GM23338 (cell line): ENCODE data around the gene APOL6. TPM values are rescaled to one million over a fixed set of nuclear protein-coding genes. Genes with fewer than 3 reads are reported as not detected.

Experiments
- ATAC-seq: fragments of 200-7000 bp; cut with Tn5 transposase; 3 replicates; pipeline ENCODE4 v1.9.1; 2020
- DNase-seq: peaks from one replicate; pipeline ENCODE4 v3.0.0-alpha.2; 2015; ENCODE audit warnings: low spot score
- H2AFZ ChIP-seq: fragments of 200-600 bp; sonication (generic); 2 replicates; pipeline ENCODE4 v1.8.0; 2016; ENCODE audit warnings: antibody characterized with exemption, mild to moderate bottlenecking, moderate library complexity
- H3F3A ChIP-seq: fragments of 200-600 bp; sonication (generic); replicated peaks from 2 replicates; pipeline ENCODE4 v1.8.0; 2017; ENCODE audit warnings: antibody characterized with exemption, mixed run types, low read depth
- H3K27ac ChIP-seq: fragments of 200-600 bp; sonication (generic); 2 replicates; pipeline ENCODE4 v1.6.1; 2016; ENCODE audit warnings: low read depth
- H3K27me3 ChIP-seq: fragments of 200-600 bp; sonication (generic); 2 replicates; pipeline ENCODE4 v1.8.0; 2016; ENCODE audit warnings: mild to moderate bottlenecking, mixed run types, moderate library complexity; ENCODE audit not compliant: insufficient read depth
- H3K36me3 ChIP-seq: fragments of 200-600 bp; sonication (generic); 2 replicates; pipeline ENCODE4 v1.8.0; 2016; ENCODE audit warnings: mild to moderate bottlenecking; ENCODE audit not compliant: insufficient read depth
- H3K4me1 ChIP-seq: fragments of 200-600 bp; sonication (generic); 2 replicates; pipeline ENCODE4 v1.8.0; 2016; ENCODE audit warnings: mild to moderate bottlenecking, moderate library complexity; ENCODE audit not compliant: insufficient read depth
- H3K4me2 ChIP-seq: fragments of 200-600 bp; sonication (generic); 2 replicates; pipeline ENCODE4 v1.7.1; 2017; ENCODE audit warnings: mixed run types
- H3K4me3 ChIP-seq: fragments of 200-600 bp; sonication (generic); 2 replicates; pipeline ENCODE4 v1.6.1; 2016; ENCODE audit warnings: mixed run types
- H3K79me2 ChIP-seq: fragments of 200-600 bp; sonication (generic); replicated peaks from 2 replicates; pipeline ENCODE4 v1.8.0; 2017; ENCODE audit warnings: mild to moderate bottlenecking; ENCODE audit not compliant: insufficient read depth
- H3K9me2 ChIP-seq: fragments of 200-600 bp; sonication (generic); 2 replicates; pipeline ENCODE4 v1.8.0; 2017; ENCODE audit not compliant: insufficient read depth
- H4K20me1 ChIP-seq: fragments of 200-600 bp; sonication (generic); replicated peaks from 2 replicates; pipeline ENCODE4 v1.8.0; 2017; ENCODE audit warnings: mild to moderate bottlenecking; ENCODE audit not compliant: insufficient read depth
- H3K27ac Mint-ChIP-seq: 2 replicates; pipeline ENCODE4 v1.8.0; 2020; ENCODE audit warnings: inconsistent platforms, mild to moderate bottlenecking, moderate library complexity, mixed read lengths
- H3K27me3 Mint-ChIP-seq: 3 replicates; pipeline ENCODE4 v1.8.0; 2022; ENCODE audit warnings: low read depth, mild to moderate bottlenecking, moderate library complexity, mixed read lengths, inconsistent platforms; ENCODE audit not compliant: insufficient read depth, poor library complexity
- H3K36me3 Mint-ChIP-seq: 3 replicates; pipeline ENCODE4 v1.8.0; 2021; ENCODE audit warnings: low read depth, mild to moderate bottlenecking, inconsistent platforms, moderate library complexity, mixed read lengths
- H3K4me1 Mint-ChIP-seq: 3 replicates; pipeline ENCODE4 v1.8.0; 2020; ENCODE audit warnings: mild to moderate bottlenecking, inconsistent platforms, mixed read lengths
- H3K4me3 Mint-ChIP-seq: 3 replicates; pipeline ENCODE4 v1.8.0; 2021; ENCODE audit warnings: moderate library complexity, mild to moderate bottlenecking, inconsistent platforms, mixed read lengths
- H3K9me3 Mint-ChIP-seq: 3 replicates; pipeline ENCODE4 v1.8.0; 2020; ENCODE audit warnings: moderate library complexity, mild to moderate bottlenecking, inconsistent platforms, mixed read lengths
- CREB1 ChIP-seq: fragments of 250-450 bp; sonication (Bioruptor Pico); IDR thresholded peaks from 2 replicates; pipeline ENCODE4 v1.5.0; 2020; ENCODE audit warnings: low read depth, mild to moderate bottlenecking, moderate library complexity
- EZH2 ChIP-seq: fragments of 200-600 bp; sonication (generic); IDR thresholded peaks from one replicate; pipeline ENCODE4 v1.8.0; 2017; ENCODE audit warnings: antibody characterized with exemption, mild to moderate bottlenecking, low read depth; ENCODE audit not compliant: unreplicated experiment
- EZH2phosphoT487 ChIP-seq: fragments of 200-600 bp; sonication (generic); IDR thresholded peaks from one replicate; pipeline ENCODE4 v1.8.1; 2018; ENCODE audit warnings: antibody characterized with exemption; ENCODE audit not compliant: unreplicated experiment
- NANOG ChIP-seq: IDR thresholded peaks from 2 replicates; pipeline ENCODE4 v1.6.1; 2016; ENCODE audit warnings: antibody characterized with exemption, borderline replicate concordance
- POLR2AphosphoS5 ChIP-seq: IDR thresholded peaks from 2 replicates; pipeline ENCODE4 v1.6.1; 2016; ENCODE audit warnings: antibody characterized with exemption, low read depth
- STAT1 ChIP-seq: IDR thresholded peaks from one replicate; pipeline ENCODE4 v1.6.1; 2016; ENCODE audit warnings: antibody characterized with exemption; ENCODE audit not compliant: unreplicated experiment
- ZNF114 ChIP-seq: fragments of 250-450 bp; sonication (Bioruptor Pico); IDR thresholded peaks from 2 replicates; pipeline ENCODE4 v1.5.0; 2020; ENCODE audit warnings: mild to moderate bottlenecking, moderate library complexity
- ZNF331 ChIP-seq: fragments of 250-450 bp; sonication (Bioruptor Pico); IDR thresholded peaks from 2 replicates; pipeline ENCODE4 v1.5.0; 2020; ENCODE audit warnings: low read depth, mild to moderate bottlenecking, moderate library complexity
- polyA plus RNA-seq: library from polyadenylated mRNA; unstranded; fragments of >200 nt; fragmentation: Nextera tagmentation; extraction: Ambion mirVana; gene quantifications from 2 replicates; pipeline ENCODE4 v1.2.1, GENCODE V29; 2016
- total RNA-seq: library from RNA; depleted of rRNA; stranded (reverse); fragments of >200 nt; shearing (Covaris generic); gene quantifications from 2 replicates; pipeline ENCODE4 v1.2.3, GENCODE V29; 2014
- TF ChIP-seq, protein P1 (sequence below): IDR thresholded peaks from 2 replicates; pipeline ENCODE4 v1.6.1; 2016; ENCODE audit warnings: antibody characterized with exemption
- TF ChIP-seq, protein P2 (sequence below): fragments of 250-450 bp; sonication (Bioruptor Pico); IDR thresholded peaks from 2 replicates; pipeline ENCODE4 v1.5.0; 2020; ENCODE audit warnings: mild to moderate bottlenecking, moderate library complexity
- TF ChIP-seq, protein P3 (sequence below), 2 experiments: fragments of 200-600 bp in 1 of 2; sonication (generic) in 1 of 2; conservative IDR thresholded peaks; 2 replicates each; pipeline versions ENCODE4 v1.5.1 to v1.6.1; 2016 to 2017; ENCODE audit warnings: antibody characterized with exemption in 2 of 2, low read depth in 2 of 2, mild to moderate bottlenecking in 2 of 2, moderate library complexity in 1 of 2

APOL6 gene
- total and polyA plus RNA-seq, 2 experiments from 2014 or later = 0.10 to 0.14 TPM

DNA sequence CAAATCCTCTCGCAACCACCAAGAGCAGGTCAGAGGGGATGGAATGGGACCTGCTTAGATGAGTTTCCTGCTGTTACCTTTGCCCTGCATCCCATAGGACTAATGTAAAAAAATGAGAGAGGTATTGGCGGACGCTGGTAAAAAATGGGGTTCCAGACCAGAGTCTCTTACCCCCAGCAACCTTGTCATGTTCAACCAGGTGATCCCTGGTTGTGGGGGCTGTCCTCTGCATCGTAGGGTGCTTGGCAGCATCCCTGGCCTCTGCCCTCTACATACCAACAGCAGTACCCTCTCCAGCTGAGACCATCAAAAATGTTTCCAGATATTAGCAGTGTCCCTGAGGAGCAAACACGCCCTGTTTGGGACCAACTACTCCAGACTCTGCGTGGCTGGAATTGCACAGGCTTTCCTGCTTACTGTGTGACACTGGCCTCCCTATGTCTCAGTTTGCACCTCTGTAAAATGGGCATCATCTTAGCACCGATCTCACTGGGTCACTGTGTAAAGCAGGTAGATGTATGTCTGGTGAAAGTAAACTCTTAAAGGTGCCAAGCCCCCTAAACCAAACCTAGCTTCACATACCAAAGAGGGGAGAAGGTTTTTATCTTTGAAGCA is 1.5 kb downstream of the APOL6 start (continued):
- TF ChIP-seq, protein P1, sequence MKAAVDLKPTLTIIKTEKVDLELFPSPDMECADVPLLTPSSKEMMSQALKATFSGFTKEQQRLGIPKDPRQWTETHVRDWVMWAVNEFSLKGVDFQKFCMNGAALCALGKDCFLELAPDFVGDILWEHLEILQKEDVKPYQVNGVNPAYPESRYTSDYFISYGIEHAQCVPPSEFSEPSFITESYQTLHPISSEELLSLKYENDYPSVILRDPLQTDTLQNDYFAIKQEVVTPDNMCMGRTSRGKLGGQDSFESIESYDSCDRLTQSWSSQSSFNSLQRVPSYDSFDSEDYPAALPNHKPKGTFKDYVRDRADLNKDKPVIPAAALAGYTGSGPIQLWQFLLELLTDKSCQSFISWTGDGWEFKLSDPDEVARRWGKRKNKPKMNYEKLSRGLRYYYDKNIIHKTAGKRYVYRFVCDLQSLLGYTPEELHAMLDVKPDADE = no peak
- TF ChIP-seq EZH2phosphoT487 (no peak), ZNF114 (CRISPR knock-in tag) (no peak)
- TF ChIP-seq, protein P2, sequence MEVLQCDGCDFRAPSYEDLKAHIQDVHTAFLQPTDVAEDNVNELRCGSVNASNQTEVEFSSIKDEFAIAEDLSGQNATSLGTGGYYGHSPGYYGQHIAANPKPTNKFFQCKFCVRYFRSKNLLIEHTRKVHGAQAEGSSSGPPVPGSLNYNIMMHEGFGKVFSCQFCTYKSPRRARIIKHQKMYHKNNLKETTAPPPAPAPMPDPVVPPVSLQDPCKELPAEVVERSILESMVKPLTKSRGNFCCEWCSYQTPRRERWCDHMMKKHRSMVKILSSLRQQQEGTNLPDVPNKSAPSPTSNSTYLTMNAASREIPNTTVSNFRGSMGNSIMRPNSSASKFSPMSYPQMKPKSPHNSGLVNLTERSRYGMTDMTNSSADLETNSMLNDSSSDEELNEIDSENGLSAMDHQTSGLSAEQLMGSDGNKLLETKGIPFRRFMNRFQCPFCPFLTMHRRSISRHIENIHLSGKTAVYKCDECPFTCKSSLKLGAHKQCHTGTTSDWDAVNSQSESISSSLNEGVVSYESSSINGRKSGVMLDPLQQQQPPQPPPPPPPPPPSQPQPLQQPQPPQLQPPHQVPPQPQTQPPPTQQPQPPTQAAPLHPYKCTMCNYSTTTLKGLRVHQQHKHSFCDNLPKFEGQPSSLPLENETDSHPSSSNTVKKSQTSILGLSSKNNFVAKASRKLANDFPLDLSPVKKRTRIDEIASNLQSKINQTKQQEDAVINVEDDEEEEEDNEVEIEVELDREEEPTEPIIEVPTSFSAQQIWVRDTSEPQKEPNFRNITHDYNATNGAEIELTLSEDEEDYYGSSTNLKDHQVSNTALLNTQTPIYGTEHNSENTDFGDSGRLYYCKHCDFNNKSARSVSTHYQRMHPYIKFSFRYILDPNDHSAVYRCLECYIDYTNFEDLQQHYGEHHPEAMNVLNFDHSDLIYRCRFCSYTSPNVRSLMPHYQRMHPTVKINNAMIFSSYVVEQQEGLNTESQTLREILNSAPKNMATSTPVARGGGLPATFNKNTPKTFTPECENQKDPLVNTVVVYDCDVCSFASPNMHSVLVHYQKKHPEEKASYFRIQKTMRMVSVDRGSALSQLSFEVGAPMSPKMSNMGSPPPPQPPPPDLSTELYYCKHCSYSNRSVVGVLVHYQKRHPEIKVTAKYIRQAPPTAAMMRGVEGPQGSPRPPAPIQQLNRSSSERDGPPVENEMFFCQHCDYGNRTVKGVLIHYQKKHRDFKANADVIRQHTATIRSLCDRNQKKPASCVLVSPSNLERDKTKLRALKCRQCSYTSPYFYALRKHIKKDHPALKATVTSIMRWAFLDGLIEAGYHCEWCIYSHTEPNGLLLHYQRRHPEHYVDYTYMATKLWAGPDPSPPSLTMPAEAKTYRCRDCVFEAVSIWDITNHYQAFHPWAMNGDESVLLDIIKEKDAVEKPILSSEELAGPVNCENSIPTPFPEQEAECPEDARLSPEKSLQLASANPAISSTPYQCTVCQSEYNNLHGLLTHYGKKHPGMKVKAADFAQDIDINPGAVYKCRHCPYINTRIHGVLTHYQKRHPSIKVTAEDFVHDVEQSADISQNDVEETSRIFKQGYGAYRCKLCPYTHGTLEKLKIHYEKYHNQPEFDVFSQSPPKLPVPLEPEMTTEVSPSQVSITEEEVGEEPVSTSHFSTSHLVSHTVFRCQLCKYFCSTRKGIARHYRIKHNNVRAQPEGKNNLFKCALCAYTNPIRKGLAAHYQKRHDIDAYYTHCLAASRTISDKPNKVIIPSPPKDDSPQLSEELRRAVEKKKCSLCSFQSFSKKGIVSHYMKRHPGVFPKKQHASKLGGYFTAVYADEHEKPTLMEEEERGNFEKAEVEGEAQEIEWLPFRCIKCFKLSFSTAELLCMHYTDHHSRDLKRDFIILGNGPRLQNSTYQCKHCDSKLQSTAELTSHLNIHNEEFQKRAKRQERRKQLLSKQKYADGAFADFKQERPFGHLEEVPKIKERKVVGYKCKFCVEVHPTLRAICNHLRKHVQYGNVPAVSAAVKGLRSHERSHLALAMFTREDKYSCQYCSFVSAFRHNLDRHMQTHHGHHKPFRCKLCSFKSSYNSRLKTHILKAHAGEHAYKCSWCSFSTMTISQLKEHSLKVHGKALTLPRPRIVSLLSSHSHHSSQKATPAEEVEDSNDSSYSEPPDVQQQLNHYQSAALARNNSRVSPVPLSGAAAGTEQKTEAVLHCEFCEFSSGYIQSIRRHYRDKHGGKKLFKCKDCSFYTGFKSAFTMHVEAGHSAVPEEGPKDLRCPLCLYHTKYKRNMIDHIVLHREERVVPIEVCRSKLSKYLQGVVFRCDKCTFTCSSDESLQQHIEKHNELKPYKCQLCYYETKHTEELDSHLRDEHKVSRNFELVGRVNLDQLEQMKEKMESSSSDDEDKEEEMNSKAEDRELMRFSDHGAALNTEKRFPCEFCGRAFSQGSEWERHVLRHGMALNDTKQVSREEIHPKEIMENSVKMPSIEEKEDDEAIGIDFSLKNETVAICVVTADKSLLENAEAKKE (CRISPR knock-in tag) = no peak

DNA sequence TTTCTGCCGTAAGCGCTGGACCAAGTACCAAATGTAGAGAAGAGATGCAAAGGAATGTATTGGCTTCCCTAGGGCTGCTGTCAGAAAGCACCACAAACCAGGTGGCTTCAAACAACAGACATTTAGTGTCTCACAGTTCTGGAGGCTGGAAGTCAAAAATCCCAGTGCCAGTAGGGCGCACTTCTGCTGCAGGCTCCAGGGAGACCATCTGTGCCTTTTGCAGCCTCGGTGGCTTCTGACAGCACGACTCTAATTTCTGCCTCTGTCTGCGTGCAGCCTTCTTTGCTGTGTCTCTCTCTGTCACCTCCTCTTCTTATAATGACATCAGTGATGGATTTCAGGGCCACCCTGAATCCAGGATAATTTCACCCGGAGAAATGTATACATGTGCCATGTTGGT is 2.8 kb downstream of the APOL6 start:
- Histone ChIP-seq H3K79me2 (no peaks in the 10 kb centered on the region), H3K4me2 (no peak overlapping the region), H3K27ac (no peak overlapping the region), H3K4me1 (peaks cover 10% of the 10 kb centered on the region), H3K9me2 (no peaks in the 10 kb centered on the region), H4K20me1 (no peaks in the 10 kb centered on the region), H3F3A (no peaks in the 10 kb centered on the region), H3K36me3 (no peaks in the 10 kb centered on the region), H3K4me3 (no peak overlapping the region), H2AFZ (no peak overlapping the region), H3K27me3 (no peaks in the 10 kb centered on the region)
- Mint-ChIP-seq H3K9me3 (peaks cover 12% of the 10 kb centered on the region), H3K27me3 (no peaks in the 10 kb centered on the region), H3K36me3 (peaks cover 6% of the 10 kb centered on the region), H3K4me3 (no peak overlapping the region), H3K27ac (no peak overlapping the region), H3K4me1 (peaks cover 13% of the 10 kb centered on the region)
- DNase-seq = no peak
- ATAC-seq = no peak
- no peak for TF ChIP-seq POLR2AphosphoS5
- no peak for TF ChIP-seq ZNF331
- no peak for TF ChIP-seq EZH2phosphoT487
- TF ChIP-seq STAT1 = no peak
- TF ChIP-seq ZNF114 (CRISPR knock-in tag) = no peak
- no peak for TF ChIP-seq CREB1 (CRISPR knock-in tag)
- no peak for TF ChIP-seq EZH2
- TF ChIP-seq, protein P3, sequence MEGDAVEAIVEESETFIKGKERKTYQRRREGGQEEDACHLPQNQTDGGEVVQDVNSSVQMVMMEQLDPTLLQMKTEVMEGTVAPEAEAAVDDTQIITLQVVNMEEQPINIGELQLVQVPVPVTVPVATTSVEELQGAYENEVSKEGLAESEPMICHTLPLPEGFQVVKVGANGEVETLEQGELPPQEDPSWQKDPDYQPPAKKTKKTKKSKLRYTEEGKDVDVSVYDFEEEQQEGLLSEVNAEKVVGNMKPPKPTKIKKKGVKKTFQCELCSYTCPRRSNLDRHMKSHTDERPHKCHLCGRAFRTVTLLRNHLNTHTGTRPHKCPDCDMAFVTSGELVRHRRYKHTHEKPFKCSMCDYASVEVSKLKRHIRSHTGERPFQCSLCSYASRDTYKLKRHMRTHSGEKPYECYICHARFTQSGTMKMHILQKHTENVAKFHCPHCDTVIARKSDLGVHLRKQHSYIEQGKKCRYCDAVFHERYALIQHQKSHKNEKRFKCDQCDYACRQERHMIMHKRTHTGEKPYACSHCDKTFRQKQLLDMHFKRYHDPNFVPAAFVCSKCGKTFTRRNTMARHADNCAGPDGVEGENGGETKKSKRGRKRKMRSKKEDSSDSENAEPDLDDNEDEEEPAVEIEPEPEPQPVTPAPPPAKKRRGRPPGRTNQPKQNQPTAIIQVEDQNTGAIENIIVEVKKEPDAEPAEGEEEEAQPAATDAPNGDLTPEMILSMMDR (conservative IDR thresholded peaks at IDR 0.05; ENCODE audit: low read depth in 2 of 2) = no peak
- TF ChIP-seq, protein P1 = no peak
- no peak for TF ChIP-seq NANOG
